Activated T-cell treated with anti-CD3 and anti-CD28 coated beads, Interleukin-2, amount 50 U/mL, for 1 hour (primary cell): ENCODE results near the gene FAR2.
"Not testable (repeated sequence)": the region's sequence is repeated elsewhere in the genome, so short reads cannot be mapped to it uniquely, and the experiment has no call there.

ENCODE experiments used
- DNase-seq: peaks from one replicate; pipeline ENCODE4 v3.0.0-alpha.2; 2020

Gene FAR2

GRCh38 chr12:29346769-29347421 is 197.8 kb downstream of the FAR2 start:
- no peak for DNase-seq

- DNase-seq: no peak
These were observed 201.0 kb downstream of the FAR2 start for GRCh38 chr12:29350080-29350479.

GRCh38 chr12:29354954-29355353 is 205.9 kb downstream of the FAR2 start:
- DNase-seq: no peak

- no peak for DNase-seq
These were observed 216.0 kb downstream of the FAR2 start for GRCh38 chr12:29365091-29365490.

GRCh38 chr12:29374012-29374411 is 224.9 kb downstream of the FAR2 start:
- DNase-seq: no peak

GRCh38 chr12:29374913-29375312 is 225.8 kb downstream of the FAR2 start:
- no peak for DNase-seq

GRCh38 chr12:29376118-29376517 is 227.0 kb downstream of the FAR2 start:
- DNase-seq: no peak

- DNase-seq: peak; percentile 86
These were observed 231.8 kb downstream of the FAR2 start, which contains the start of gene ERGIC2 for GRCh38 chr12:29380536-29381523. TSS of gene ERGIC2 (minus strand) at chr12:29381172. CDS start at chr12:29371633, 9,539 bp downstream.

- no peak for DNase-seq
These were observed 233.2 kb downstream of the FAR2 start for GRCh38 chr12:29382251-29382650.

- DNase-seq: not testable (repeated sequence)
These were observed 236.1 kb downstream of the FAR2 start for GRCh38 chr12:29385194-29385593.
